ENCODE measurements around the gene WSB1. TPM values are rescaled to one million over a fixed set of nuclear protein-coding genes. Genes with fewer than 3 reads are reported as not detected.
"Not testable (repeated sequence)": the region's sequence is repeated elsewhere in the genome, so short reads cannot be mapped to it uniquely, and the experiment has no call there.

The WSB1 gene, protein sequence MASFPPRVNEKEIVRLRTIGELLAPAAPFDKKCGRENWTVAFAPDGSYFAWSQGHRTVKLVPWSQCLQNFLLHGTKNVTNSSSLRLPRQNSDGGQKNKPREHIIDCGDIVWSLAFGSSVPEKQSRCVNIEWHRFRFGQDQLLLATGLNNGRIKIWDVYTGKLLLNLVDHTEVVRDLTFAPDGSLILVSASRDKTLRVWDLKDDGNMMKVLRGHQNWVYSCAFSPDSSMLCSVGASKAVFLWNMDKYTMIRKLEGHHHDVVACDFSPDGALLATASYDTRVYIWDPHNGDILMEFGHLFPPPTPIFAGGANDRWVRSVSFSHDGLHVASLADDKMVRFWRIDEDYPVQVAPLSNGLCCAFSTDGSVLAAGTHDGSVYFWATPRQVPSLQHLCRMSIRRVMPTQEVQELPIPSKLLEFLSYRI
- total RNA-seq (10 to 100 TPM; 71.0 to 72.5 TPM), polyA plus RNA-seq (187 TPM)

DNA sequence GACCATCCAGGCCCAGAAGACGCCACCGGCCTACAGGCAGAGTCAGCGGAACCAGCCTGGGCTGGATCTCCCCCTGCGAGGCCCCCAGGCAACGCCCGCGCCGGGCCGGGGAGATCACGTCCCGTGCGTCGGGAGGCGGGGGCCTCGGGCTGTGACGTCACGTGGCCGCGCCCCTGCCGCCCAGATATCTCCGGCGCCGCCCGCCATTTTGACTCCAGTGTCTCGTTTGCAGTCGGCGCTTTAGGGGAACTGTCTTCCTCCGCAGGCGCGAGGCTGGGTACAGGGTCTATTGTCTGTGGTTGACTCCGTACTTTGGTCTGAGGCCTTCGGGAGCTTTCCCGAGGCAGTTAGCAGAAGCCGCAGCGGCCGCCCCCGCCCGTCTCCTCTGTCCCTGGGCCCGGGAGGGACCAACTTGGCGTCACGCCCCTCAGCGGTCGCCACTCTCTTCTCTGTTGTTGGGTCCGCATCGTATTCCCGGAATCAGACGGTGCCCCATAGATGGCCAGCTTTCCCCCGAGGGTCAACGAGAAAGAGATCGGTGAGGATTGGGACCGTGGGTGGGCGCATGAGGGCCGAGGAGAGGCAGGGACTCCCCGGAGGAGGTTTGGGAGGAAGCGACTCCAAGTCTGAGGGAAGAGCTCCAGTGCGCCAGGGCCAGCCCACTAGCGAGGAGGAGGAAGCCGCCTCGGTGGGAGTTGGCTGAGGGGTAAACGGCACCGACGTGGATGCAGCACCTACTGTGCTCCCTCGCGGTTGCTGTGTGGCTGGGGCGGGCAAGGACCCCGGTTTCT lies at the start of gene WSB1:
TSS of gene WSB1 (plus strand) at position 217 of the 791 bp plus-strand sequence. CDS start at position 499, 282 bp downstream.
- Mint-ChIP-seq H3K36me3 (peaks cover 0 to 21% (median 3%) of the 10 kb centered on the region in 3 donors), H3K4me3 (peak within 1 kb of the TSS; percentile 90 to 98 (median 97)), H3K27ac (peak within 1 kb of the TSS; percentile 95 to 100 (median 98)), H3K9me3 (no peaks in the 10 kb centered on the region), H3K4me1 (peaks cover 41 to 52% (median 52%) of the 10 kb centered on the region in 3 donors), H3K27me3 (peaks cover 0 to 2% of the 10 kb centered on the region in 2 donors)
- no peaks in the 10 kb centered on the region for H3K36me3 ChIP-seq (ENCODE audit: insufficient read depth, low read length)
- peak; percentile 87 to 94 (median 90) for DNase-seq
- H3K27me3 ChIP-seq (ENCODE audit: insufficient read depth, low read length, poor library complexity, severe bottlenecking), result no peaks in the 10 kb centered on the region
- POLR2A ChIA-PET, result interaction anchor here (0.5 to 3.1 kb wide), 17 partner anchors 9 to 180 kb away, joined by 3 to 19 read pairs (median 3); partner anchors contain the start of gene KSR1
- CTCF ChIA-PET, result interaction anchor here (1.0 to 4.7 kb wide), 6 partner anchors 9 to 60 kb away, joined by 4 to 24 read pairs (median 6); no protein-coding TSS in a partner anchor
- peaks cover 40% of the 10 kb centered on the region for H3K4me1 ChIP-seq (ENCODE audit: insufficient read depth, low read length)
- H3K4me3 ChIP-seq (ENCODE audit: low read length), result peak within 1 kb of the TSS; percentile 100
- no peaks in the 10 kb centered on the region for H3K9me3 ChIP-seq (ENCODE audit: low read length)
- peak within 1 kb of the TSS; percentile 100 for H3K27ac ChIP-seq (ENCODE audit: low read depth, low read length)

DNA sequence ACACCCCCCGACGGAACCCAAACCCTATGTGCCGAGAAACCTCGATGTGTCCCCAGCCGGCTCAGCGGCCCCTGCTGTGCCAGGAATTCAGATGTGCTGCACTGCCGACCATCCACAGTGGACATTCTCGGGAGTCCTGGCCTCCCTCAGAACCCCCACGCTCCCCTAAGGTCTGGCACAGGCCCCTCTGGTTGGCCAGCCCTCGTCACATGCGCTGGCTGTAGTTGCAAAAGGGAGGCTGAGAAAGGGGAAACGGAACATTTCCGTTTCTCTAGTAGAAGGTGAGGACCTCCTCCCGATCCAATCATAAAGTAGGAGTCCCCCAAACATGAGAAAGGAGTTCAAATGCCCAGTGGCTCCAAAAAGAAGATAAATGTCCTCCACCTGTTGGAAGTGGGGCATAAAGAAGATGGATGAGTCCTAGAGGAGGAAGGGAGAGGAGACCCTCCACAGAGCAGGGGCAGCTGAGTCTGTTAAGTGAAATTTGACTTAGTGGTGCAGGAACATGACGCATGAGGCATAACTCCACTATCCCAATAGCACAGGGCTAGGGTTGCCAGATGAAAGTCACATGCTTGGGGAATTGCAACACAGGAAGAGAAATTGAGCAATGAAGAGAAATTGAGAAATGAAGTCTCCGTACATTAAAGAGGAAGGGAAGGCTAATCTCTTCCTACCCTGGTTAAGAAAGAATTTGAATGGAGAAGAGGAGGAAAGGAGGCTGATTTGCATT lies 49.3 kb upstream of the WSB1 start:
- POLR2A ChIA-PET, result no interaction called here
- no peak for DNase-seq
- CTCF ChIA-PET, result interaction anchor here (1.1 to 2.2 kb wide), 5 partner anchors 8 to 357 kb away, joined by 3 to 12 read pairs (median 6); no protein-coding TSS in a partner anchor
- H3K4me3 Mint-ChIP-seq, result no peak overlapping the region
- H3K4me3 ChIP-seq (ENCODE audit: low read length), result no peak overlapping the region
- H3K4me1 Mint-ChIP-seq, result no peaks in the 10 kb centered on the region
- no peaks in the 10 kb centered on the region for H3K36me3 ChIP-seq (ENCODE audit: insufficient read depth, low read length)
- no peaks in the 10 kb centered on the region for H3K27me3 ChIP-seq (ENCODE audit: insufficient read depth, low read length, poor library complexity, severe bottlenecking)
- no peaks in the 10 kb centered on the region for H3K9me3 Mint-ChIP-seq
- H3K27me3 Mint-ChIP-seq, result peaks cover 6 to 16% of the 10 kb centered on the region in 2 donors
- peak overlapping the region; percentile 6 for H3K27ac ChIP-seq (ENCODE audit: low read depth, low read length)
- H3K27ac Mint-ChIP-seq, result no peak overlapping the region
- H3K9me3 ChIP-seq (ENCODE audit: low read length), result no peaks in the 10 kb centered on the region
- no peaks in the 10 kb centered on the region for H3K36me3 Mint-ChIP-seq
- no peaks in the 10 kb centered on the region for H3K4me1 ChIP-seq (ENCODE audit: insufficient read depth, low read length)

DNA sequence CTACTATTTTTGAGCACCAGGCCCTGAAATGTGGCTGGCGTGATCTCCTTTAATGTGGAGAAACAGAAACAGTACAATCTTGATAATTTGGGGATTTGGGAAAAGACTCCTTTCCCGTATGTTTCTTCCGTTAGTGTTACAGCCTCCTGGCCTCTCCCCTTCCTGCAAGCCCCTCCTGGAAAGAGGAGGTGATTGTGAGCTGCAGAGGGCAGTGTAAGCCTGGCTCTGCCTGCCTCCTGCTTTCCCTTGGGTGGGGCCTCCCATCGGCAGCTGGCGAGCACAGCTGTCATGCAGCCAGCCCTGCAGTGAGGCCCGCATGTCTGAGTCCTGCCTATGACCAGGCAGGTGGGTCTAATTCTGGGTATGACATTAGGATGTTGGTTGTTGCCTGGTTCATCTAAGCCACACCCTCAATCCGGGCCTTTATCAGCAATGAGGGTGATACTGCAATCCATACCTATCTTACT lies 48.7 kb upstream of the WSB1 start:
- H3K4me3 Mint-ChIP-seq, result no peak overlapping the region
- H3K36me3 Mint-ChIP-seq, result no peaks in the 10 kb centered on the region
- no peaks in the 10 kb centered on the region for H3K27me3 ChIP-seq (ENCODE audit: insufficient read depth, low read length, poor library complexity, severe bottlenecking)
- no peak overlapping the region for H3K4me3 ChIP-seq (ENCODE audit: low read length)
- H3K36me3 ChIP-seq (ENCODE audit: insufficient read depth, low read length), result no peaks in the 10 kb centered on the region
- H3K4me1 Mint-ChIP-seq, result no peaks in the 10 kb centered on the region
- ChIA-PET POLR2A (no interaction called here), CTCF (interaction anchor here (1.1 to 2.2 kb wide), 5 partner anchors 9 to 356 kb away, joined by 3 to 12 read pairs (median 6); no protein-coding TSS in a partner anchor)
- H3K4me1 ChIP-seq (ENCODE audit: insufficient read depth, low read length), result no peaks in the 10 kb centered on the region
- peak; percentile 7 to 60 (median 15) for DNase-seq
- H3K27me3 Mint-ChIP-seq, result peaks cover 6 to 18% of the 10 kb centered on the region in 2 donors
- no peaks in the 10 kb centered on the region for H3K9me3 Mint-ChIP-seq
- H3K27ac Mint-ChIP-seq, result peak overlapping the region in 2 of 8 donors; percentile 43 to 68
- H3K27ac ChIP-seq (ENCODE audit: low read depth, low read length), result no peak overlapping the region
- H3K9me3 ChIP-seq (ENCODE audit: low read length), result no peaks in the 10 kb centered on the region

DNA sequence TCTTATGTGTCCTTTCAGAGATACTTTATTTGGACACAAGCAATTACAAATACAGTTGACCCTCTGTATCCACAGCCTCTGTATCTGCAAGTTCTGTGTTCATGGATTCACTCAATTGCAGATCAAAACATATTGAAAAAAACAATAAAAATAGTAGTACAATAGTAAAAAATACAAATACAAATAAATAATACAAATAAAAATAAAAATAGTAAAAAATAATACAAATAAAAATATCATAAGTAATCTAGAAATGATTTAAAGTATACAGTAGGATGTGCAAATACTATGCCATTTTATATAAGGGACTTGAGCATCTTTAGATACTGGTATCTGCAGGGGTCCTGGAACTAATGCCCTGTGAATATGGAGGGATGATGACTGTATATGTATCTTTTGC lies 47.4 kb upstream of the WSB1 start:
- Histone ChIP-seq H3K9me3 (ENCODE audit: low read length) (no peaks in the 10 kb centered on the region), H3K4me3 (ENCODE audit: low read length) (no peak overlapping the region), H3K27ac (ENCODE audit: low read depth, low read length) (no peak overlapping the region), H3K4me1 (ENCODE audit: insufficient read depth, low read length) (no peaks in the 10 kb centered on the region), H3K36me3 (ENCODE audit: insufficient read depth, low read length) (no peaks in the 10 kb centered on the region), H3K27me3 (ENCODE audit: insufficient read depth, low read length, poor library complexity, severe bottlenecking) (no peaks in the 10 kb centered on the region)
- ChIA-PET POLR2A (no interaction called here), CTCF (interaction anchor here (1.1 to 2.2 kb wide), 2 partner anchors 10 to 12 kb away, joined by 3 to 12 read pairs; no protein-coding TSS in a partner anchor)
- peaks cover 6 to 22% of the 10 kb centered on the region in 2 donors for H3K27me3 Mint-ChIP-seq
- no peak overlapping the region for H3K27ac Mint-ChIP-seq
- no peak overlapping the region for H3K4me3 Mint-ChIP-seq
- H3K9me3 Mint-ChIP-seq, result no peaks in the 10 kb centered on the region
- no peak for DNase-seq
- H3K4me1 Mint-ChIP-seq, result no peaks in the 10 kb centered on the region
- H3K36me3 Mint-ChIP-seq, result no peaks in the 10 kb centered on the region

DNA sequence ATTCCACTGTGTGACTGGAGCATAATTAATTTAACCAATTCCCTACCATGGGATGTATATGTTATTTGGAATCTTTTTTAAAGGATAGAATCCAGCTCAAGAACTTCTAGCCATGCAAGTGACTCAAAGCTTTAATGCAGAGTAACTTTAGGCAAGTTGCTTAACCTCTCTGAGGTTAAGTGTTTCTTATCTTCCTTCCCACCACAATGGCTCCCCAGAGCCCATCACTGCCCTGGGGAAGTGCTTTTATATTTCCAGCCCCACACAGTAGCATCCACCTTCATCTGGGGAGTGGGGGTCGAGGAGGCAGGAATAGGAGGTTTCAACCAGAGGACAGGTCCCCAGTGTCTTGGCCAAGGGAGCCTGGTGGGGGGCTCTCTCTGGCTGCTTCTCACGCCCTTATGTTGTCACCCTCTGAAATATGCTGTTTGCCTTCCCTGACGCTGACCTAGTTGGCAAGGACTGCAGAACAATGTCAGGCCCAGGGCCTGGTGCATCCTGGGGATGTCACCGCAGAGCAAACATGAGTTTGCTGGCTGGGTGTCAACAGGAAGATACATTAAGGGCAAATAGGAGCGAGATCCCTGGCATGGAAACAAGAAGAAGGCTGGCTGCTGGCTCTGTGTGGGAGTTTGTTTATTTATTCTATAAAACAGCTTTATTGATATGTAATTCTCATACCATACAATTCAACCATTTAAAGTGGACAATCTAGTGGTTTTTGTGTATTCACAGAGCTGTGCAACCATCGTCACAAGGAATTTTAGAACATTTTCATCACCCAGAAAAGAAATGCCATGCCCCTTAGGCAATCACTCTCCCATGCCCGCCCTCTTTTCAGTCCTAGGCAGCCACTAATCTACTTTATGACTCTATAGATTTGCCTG lies 46.6 kb upstream of the WSB1 start:
- H3K4me3 ChIP-seq (ENCODE audit: low read length), result no peak overlapping the region
- no peak for DNase-seq
- Mint-ChIP-seq H3K9me3 (no peaks in the 10 kb centered on the region), H3K27ac (no peak overlapping the region), H3K4me3 (no peak overlapping the region), H3K36me3 (no peaks in the 10 kb centered on the region), H3K27me3 (peaks cover 11 to 29% of the 10 kb centered on the region in 2 donors), H3K4me1 (no peaks in the 10 kb centered on the region)
- no peaks in the 10 kb centered on the region for H3K4me1 ChIP-seq (ENCODE audit: insufficient read depth, low read length)
- POLR2A ChIA-PET, result no interaction called here
- no peaks in the 10 kb centered on the region for H3K27me3 ChIP-seq (ENCODE audit: insufficient read depth, low read length, poor library complexity, severe bottlenecking)
- H3K27ac ChIP-seq (ENCODE audit: low read depth, low read length), result no peak overlapping the region
- no peaks in the 10 kb centered on the region for H3K36me3 ChIP-seq (ENCODE audit: insufficient read depth, low read length)
- CTCF ChIA-PET, result no interaction called here
- no peaks in the 10 kb centered on the region for H3K9me3 ChIP-seq (ENCODE audit: low read length)

DNA sequence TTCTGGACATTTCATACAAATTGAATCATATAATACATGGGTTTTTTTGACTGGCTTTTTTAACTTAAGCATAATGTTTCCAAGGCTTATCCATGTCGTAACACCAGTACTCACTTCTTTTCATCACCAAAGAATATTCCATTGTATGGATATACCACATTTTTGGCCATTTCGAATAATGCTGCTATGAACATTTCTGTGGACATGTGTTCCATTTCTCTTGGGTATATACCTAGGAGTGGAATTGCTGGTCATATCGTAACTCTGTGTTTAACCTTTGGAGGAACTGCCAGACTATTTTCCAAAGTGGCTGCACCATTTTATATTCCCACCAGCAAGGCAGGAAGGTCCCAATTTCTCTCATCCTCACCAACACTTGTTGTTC lies 46.0 kb upstream of the WSB1 start:
- Histone ChIP-seq H3K4me1 (ENCODE audit: insufficient read depth, low read length) (no peaks in the 10 kb centered on the region), H3K27me3 (ENCODE audit: insufficient read depth, low read length, poor library complexity, severe bottlenecking) (no peaks in the 10 kb centered on the region), H3K27ac (ENCODE audit: low read depth, low read length) (no peak overlapping the region), H3K36me3 (ENCODE audit: insufficient read depth, low read length) (no peaks in the 10 kb centered on the region), H3K4me3 (ENCODE audit: low read length) (no peak overlapping the region), H3K9me3 (ENCODE audit: low read length) (no peaks in the 10 kb centered on the region)
- ChIA-PET CTCF (no interaction called here), POLR2A (no interaction called here)
- Mint-ChIP-seq H3K36me3 (no peaks in the 10 kb centered on the region), H3K27me3 (peaks cover 12 to 26% of the 10 kb centered on the region in 2 donors), H3K4me3 (no peak overlapping the region), H3K4me1 (no peaks in the 10 kb centered on the region), H3K27ac (no peak overlapping the region), H3K9me3 (no peaks in the 10 kb centered on the region)
- no peak for DNase-seq

DNA sequence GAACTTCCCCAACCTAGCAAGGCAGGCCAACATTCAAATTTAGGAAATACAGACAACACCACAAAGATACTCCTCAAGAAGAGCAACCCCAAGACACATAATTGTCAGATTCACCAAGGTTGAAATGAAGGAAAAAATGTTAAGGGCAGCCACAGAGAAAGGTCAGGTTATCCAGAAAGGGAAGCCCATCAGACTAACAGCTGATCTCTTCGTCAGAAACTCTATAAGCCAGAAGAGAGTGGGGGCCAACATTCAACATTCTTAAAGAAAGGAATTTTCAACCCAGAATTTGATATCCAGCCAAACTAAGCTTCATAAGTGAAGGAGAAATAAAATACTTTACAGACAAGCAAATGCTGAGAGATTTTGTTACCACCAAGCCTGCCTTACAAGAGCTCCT lies 43.1 kb upstream of the WSB1 start:
- H3K36me3 ChIP-seq (ENCODE audit: insufficient read depth, low read length); H3K9me3 Mint-ChIP-seq; POLR2A ChIA-PET; H3K4me3 Mint-ChIP-seq; H3K4me3 ChIP-seq (ENCODE audit: low read length); H3K27ac ChIP-seq (ENCODE audit: low read depth, low read length); H3K27ac Mint-ChIP-seq; H3K27me3 ChIP-seq (ENCODE audit: insufficient read depth, low read length, poor library complexity, severe bottlenecking); H3K4me1 ChIP-seq (ENCODE audit: insufficient read depth, low read length); H3K9me3 ChIP-seq (ENCODE audit: low read length); H3K4me1 Mint-ChIP-seq; DNase-seq; H3K36me3 Mint-ChIP-seq: not testable (repeated sequence)
- H3K27me3 Mint-ChIP-seq, result peaks cover 10 to 26% of the 10 kb centered on the region in 2 donors
- CTCF ChIA-PET, result interaction anchor here (1.8 kb wide), 1 partner anchor 14 kb away, joined by 6 read pairs; no protein-coding TSS in a partner anchor
